HL-60 (cell line): ENCODE results near the gene FXR1.
A peak's percentile ranks its signal among the peaks of the same experiment; 100 is the strongest.

Experiments used
- CTCF ChIP-seq: IDR thresholded peaks from one replicate; pipeline ENCODE4 v1.5.1; 2011; ENCODE audit warnings: low read length, control low read depth, inconsistent platforms; ENCODE audit not compliant: insufficient read depth
- GABPA ChIP-seq: IDR thresholded peaks from 2 replicates; pipeline ENCODE4 v1.6.1; 2012; ENCODE audit warnings: low read depth

GRCh38 chr3:180912304-180913296 lies at the start of gene FXR1:
- TF ChIP-seq CTCF (peak; percentile 50), GABPA (no peak)
